GM18907 (cell line): Measurements from ENCODE around the gene FOXN3.

Experiments used
- ATAC-seq: cut with Tn5 transposase; IDR thresholded peaks from one replicate; pipeline ENCODE4 v1.9.1; 2021; ENCODE audit warnings: mild to moderate bottlenecking, moderate library complexity; ENCODE audit not compliant: unreplicated experiment

The FOXN3 gene

GRCh38 chr14:89288114-89288513 is 128.9 kb downstream of the FOXN3 start:
- no peak for ATAC-seq

GRCh38 chr14:89284333-89285058 is 132.5 kb downstream of the FOXN3 start:
- ATAC-seq, result no peak

- ATAC-seq, result peak; percentile 71
Measured at GRCh38 chr14:89283327-89284060, 133.5 kb downstream of the FOXN3 start.

GRCh38 chr14:89282191-89282590 is 134.8 kb downstream of the FOXN3 start:
- ATAC-seq, result no peak

- ATAC-seq, result no peak
Measured at GRCh38 chr14:89280600-89280999, 136.4 kb downstream of the FOXN3 start.

- ATAC-seq, result no peak
Measured at GRCh38 chr14:89279649-89280232, 137.3 kb downstream of the FOXN3 start.

- no peak for ATAC-seq
Measured at GRCh38 chr14:89277203-89277602, 139.8 kb downstream of the FOXN3 start.

- peak; percentile 97 for ATAC-seq
Measured at GRCh38 chr14:89276424-89276975, 140.5 kb downstream of the FOXN3 start.

- ATAC-seq, result peak; percentile 69
Measured at GRCh38 chr14:89270439-89271227, 146.4 kb downstream of the FOXN3 start.

- ATAC-seq, result no peak
Measured at GRCh38 chr14:89269404-89269803, 147.6 kb downstream of the FOXN3 start.

- no peak for ATAC-seq
Measured at GRCh38 chr14:89268514-89268913, 148.5 kb downstream of the FOXN3 start.

GRCh38 chr14:89267656-89268055 is 149.4 kb downstream of the FOXN3 start:
- no peak for ATAC-seq

- no peak for ATAC-seq
Measured at GRCh38 chr14:89267163-89267562, 149.9 kb downstream of the FOXN3 start.

- no peak for ATAC-seq
Measured at GRCh38 chr14:89266754-89267153, 150.3 kb downstream of the FOXN3 start.

- ATAC-seq, result no peak
Measured at GRCh38 chr14:89265234-89265633, 151.8 kb downstream of the FOXN3 start.

GRCh38 chr14:89264196-89264800 is 152.7 kb downstream of the FOXN3 start:
- no peak for ATAC-seq

- no peak for ATAC-seq
Measured at GRCh38 chr14:89262041-89262440, 155.0 kb downstream of the FOXN3 start.

GRCh38 chr14:89260898-89261297 is 156.1 kb downstream of the FOXN3 start:
- no peak for ATAC-seq

GRCh38 chr14:89259951-89260609 is 157.0 kb downstream of the FOXN3 start:
- no peak for ATAC-seq

GRCh38 chr14:89258728-89259273 is 158.2 kb downstream of the FOXN3 start:
- peak; percentile 66 for ATAC-seq
